Measurements from ENCODE around the gene PSEN1. TPM values are rescaled to one million over a fixed set of nuclear protein-coding genes. Genes with fewer than 3 reads are reported as not detected.

Gene PSEN1
- total and polyA plus RNA-seq, 12 donors, result 13.2 to 33.7 (median 24.1) TPM

DNA sequence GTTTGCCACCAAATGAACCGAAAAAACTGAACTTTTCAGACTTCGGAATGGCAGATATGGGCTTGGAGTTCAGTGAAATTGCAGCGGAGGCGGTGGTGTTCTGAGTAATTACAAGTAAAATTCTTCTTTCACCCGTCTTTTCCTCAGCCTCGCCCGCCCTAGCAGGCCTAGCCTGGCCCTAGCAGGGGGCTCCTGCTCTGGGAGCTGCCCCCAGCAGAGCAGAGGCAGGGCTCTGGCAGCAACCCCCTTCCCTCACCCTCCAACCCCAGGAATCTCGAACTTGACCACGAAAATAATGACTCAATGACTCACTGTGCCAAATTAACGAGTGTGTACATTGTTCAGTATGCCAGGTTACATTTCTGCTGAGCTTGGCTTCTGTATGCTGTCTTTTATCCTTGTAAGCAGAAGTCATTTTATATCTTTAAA lies 102.1 kb downstream of the PSEN1 start:
- no peaks in the 10 kb centered on the region for H3K36me3 ChIP-seq
- no peak for DNase-seq
- peaks cover 9 to 89% (median 73%) of the 10 kb centered on the region in 7 donors for H3K27me3 ChIP-seq
- peak overlapping the region in 2 of 10 donors; percentile 25 to 44 for H3K27ac ChIP-seq
- WGBS, 2 donors, result 51 to 58% methylated on average over 10 of the region's 10 CpGs
- ATAC-seq, result peak in 1 of 8 donors; percentile 6
- intact Hi-C loops (cut with DNase I), result no loop called here
- peaks cover 5 to 82% (median 32%) of the 10 kb centered on the region in 9 donors for H3K4me1 ChIP-seq
- no peak for TF ChIP-seq CTCF (IDR thresholded peaks at IDR 0.05)
- peak overlapping the region in 9 of 10 donors; percentile 44 to 57 (median 55) for H3K4me3 ChIP-seq
- H3K9me3 ChIP-seq, result no peaks in the 10 kb centered on the region

GRCh38 chr14:73238941-73239340 lies 102.6 kb downstream of the PSEN1 start:
- H3K4me1 ChIP-seq, result peaks cover 5 to 82% (median 32%) of the 10 kb centered on the region in 9 donors
- DNase-seq, result no peak
- no peak overlapping the region for H3K27ac ChIP-seq
- H3K36me3 ChIP-seq, result no peaks in the 10 kb centered on the region
- peak overlapping the region in 6 of 10 donors; percentile 36 to 57 (median 43) for H3K4me3 ChIP-seq
- ATAC-seq, result peak in 1 of 8 donors; percentile 25
- WGBS, 2 donors, result 87 to 88% methylated on average over 11 of the region's 11 CpGs
- H3K9me3 ChIP-seq, result no peaks in the 10 kb centered on the region
- no peak for TF ChIP-seq CTCF (IDR thresholded peaks at IDR 0.05)
- H3K27me3 ChIP-seq, result peaks cover 9 to 88% (median 75%) of the 10 kb centered on the region in 7 donors
- intact Hi-C loops (cut with DNase I), result no loop called here

DNA sequence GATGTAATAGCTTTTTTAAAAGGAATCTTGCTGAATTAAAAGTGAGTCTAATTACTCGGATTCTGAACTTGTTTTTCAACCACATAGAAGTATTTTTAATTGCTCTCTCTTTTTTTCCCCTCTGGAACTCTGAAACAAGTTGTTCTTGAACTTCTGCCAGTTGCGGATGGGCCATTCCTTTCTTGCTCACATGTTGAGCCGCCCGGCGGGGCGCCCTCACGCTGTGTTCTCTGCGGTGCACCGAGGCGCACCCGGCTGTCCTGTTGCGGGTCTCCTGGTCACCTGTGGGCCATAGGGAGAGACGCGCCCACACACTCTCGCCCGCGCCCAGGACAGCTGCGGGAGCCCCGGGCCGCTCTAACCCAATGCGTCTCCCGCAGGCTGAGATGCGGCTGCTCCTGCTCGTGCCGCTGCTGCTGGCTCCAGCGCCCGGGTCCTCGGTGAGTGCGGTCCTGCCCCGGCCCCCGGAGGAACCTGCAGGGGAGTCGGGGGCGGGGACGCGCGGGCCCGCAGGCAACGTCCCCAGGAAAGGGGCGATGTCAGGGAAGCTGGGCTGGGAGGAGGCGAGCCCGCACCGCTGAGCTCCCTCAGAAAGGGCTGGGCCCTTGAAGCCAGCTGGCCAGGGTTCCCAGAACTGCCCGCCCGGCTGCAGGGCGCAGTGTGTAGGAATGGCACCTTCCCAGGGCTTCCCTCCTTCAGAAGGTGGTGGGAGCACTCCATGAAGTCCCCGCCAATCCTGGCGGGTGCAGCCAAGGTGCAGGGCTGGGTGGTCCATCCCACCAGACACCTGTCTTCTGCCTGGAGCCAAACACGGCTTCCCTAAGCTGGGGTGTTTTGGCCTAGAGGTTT lies 103.3 kb downstream of the PSEN1 start:
- peak in 7 of 8 donors; percentile 36 to 73 (median 44) for ATAC-seq
- H3K36me3 ChIP-seq, result no peaks in the 10 kb centered on the region
- WGBS, 2 donors, result 9 to 11% methylated on average over 48 of the region's 48 CpGs
- H3K9me3 ChIP-seq, result no peaks in the 10 kb centered on the region
- H3K27me3 ChIP-seq, result peaks cover 9 to 88% (median 75%) of the 10 kb centered on the region in 7 donors
- peak in 1 of 2 donors; percentile 33 for DNase-seq
- H3K27ac ChIP-seq, result peak overlapping the region in 1 of 10 donors; percentile 7
- H3K4me1 ChIP-seq, result peaks cover 5 to 82% (median 32%) of the 10 kb centered on the region in 9 donors
- TF ChIP-seq CTCF (IDR thresholded peaks at IDR 0.05), result no peak
- intact Hi-C loops (cut with DNase I), result no loop called here
- peak overlapping the region in 9 of 10 donors; percentile 26 to 57 (median 43) for H3K4me3 ChIP-seq

GRCh38 chr14:73240816-73241480 lies 104.6 kb downstream of the PSEN1 start:
- intact Hi-C loops (cut with DNase I), result no loop called here
- WGBS, 2 donors, result 80 to 87% methylated on average over 10 of the region's 10 CpGs
- no peaks in the 10 kb centered on the region for H3K9me3 ChIP-seq
- ATAC-seq (peak in 3 of 8 donors; percentile 3 to 21 (median 18)), DNase-seq (no peak)
- H3K27me3 ChIP-seq, result peaks cover 15 to 86% (median 78%) of the 10 kb centered on the region in 7 donors
- no peak for TF ChIP-seq CTCF (IDR thresholded peaks at IDR 0.05)
- no peak overlapping the region for H3K4me3 ChIP-seq
- H3K4me1 ChIP-seq, result peaks cover 9 to 82% (median 39%) of the 10 kb centered on the region in 9 donors
- no peaks in the 10 kb centered on the region for H3K36me3 ChIP-seq
- H3K27ac ChIP-seq, result no peak overlapping the region
